GM12801 (cell line): ENCODE results near the gene YIPF6.

ENCODE experiments used
- TF ChIP-seq, protein P1 (sequence below): IDR thresholded peaks from one replicate; pipeline ENCODE4 v1.5.1; 2011; ENCODE audit warnings: control low read depth; ENCODE audit not compliant: insufficient read length; ENCODE audit errors: extremely low read depth

Gene YIPF6

DNA sequence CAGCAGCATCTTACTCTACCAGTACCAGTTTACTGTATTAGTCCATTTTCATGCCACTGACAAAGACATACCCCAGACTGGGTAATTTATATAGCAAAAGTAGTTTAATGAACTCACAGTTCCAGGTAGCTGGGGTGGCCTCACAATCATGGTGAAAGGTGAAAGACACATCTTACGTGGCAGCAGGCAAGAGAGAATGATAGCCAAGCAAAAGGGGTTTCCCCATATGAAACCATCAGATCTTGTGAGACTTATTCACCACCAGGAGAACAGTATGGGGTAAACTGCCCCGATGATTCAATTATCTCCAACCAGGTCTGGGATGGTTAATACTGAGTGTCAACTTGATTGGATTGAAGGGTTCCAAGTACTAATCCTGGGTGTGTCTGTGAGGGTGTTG lies 69.3 kb downstream of the YIPF6 start:
- TF ChIP-seq, protein P1, sequence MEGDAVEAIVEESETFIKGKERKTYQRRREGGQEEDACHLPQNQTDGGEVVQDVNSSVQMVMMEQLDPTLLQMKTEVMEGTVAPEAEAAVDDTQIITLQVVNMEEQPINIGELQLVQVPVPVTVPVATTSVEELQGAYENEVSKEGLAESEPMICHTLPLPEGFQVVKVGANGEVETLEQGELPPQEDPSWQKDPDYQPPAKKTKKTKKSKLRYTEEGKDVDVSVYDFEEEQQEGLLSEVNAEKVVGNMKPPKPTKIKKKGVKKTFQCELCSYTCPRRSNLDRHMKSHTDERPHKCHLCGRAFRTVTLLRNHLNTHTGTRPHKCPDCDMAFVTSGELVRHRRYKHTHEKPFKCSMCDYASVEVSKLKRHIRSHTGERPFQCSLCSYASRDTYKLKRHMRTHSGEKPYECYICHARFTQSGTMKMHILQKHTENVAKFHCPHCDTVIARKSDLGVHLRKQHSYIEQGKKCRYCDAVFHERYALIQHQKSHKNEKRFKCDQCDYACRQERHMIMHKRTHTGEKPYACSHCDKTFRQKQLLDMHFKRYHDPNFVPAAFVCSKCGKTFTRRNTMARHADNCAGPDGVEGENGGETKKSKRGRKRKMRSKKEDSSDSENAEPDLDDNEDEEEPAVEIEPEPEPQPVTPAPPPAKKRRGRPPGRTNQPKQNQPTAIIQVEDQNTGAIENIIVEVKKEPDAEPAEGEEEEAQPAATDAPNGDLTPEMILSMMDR: no peak

DNA sequence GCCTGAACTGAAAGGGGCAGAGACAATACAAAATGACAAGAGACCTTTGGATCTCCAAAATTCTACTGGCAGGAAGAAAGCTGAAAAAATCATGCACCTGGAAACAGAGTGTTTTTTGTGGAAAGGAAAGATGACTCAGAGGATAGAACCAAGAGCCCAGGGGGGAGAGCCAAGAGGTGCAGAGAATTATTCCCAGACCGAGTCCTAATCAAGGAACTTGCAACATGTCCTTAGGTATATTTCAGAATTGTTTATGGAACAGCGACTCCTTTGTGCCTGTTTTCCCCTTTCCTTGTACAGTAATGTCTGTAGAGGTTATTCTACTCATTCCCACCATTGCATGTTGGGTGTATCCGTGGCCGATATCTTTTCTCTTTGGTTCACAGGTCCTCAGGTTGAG lies 71.7 kb downstream of the YIPF6 start:
- TF ChIP-seq, protein P1: no peak

DNA sequence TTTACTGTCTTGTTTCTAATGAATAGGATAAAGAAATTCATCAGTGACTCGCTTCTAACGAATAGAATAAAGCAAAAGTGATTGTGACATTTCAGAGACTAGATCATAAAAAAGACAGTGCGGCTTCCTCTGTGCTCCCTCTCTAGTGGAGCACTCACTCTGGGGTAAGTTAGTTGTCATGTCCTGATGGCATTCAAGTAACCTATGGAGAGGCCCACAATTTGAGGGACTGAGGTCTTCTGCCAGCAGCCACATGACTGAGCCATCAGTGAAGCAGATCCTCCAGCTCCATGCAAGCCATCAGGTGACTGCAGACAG lies 72.4 kb downstream of the YIPF6 start:
- TF ChIP-seq, protein P1: no peak

DNA sequence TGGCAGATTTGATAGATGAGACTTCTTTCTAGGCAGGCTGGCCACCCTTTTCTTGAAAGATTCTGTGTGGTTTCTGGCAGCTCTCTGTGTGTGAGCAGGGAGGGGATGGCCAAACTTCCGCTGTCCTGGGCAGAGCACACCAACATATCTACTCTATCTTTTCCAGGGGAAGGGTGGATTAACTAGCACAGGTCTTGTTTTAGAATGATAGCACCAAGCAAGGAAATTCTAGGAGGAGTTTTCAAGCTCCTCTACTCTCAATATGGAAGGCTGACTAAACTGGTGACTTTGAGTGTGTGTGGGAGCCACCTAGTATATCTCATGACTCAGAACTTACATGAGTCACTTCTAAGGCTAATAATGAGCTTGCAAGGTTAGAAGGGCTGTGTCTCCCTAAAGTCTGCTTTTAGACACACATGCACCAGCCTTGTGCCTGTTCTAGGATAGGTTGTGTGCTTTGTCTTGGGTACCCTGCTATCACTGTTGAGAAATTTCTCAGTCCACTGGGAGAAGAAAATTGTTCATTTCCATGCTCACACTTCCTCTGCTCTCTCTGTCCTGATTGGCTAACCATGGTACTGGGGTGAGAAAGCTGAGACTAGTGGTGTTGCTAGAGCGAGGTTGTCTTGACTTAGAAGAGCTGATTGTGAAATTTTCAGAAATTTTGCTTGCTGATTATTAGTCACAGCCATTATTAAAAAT lies 72.9 kb downstream of the YIPF6 start:
- TF ChIP-seq, protein P1: no peak

DNA sequence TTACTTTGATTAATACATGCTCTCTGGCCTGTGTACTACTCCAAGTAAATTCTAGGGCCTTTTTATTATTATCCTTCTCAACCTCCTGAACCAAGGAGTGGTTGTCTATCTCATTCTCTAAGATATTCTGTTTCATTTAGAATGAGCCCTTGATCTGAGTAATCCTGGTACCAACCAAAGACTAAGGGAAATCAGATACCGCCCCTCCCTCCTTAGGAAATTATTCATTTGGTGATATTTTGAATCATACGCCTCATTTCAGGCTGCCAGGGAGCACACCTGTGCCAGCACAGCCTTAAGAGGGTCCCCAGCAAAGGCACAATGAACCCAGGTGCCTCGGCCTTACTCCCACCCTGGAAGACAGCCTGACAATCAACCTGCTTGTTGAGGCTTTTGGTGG lies 75.4 kb downstream of the YIPF6 start:
- TF ChIP-seq, protein P1: no peak

DNA sequence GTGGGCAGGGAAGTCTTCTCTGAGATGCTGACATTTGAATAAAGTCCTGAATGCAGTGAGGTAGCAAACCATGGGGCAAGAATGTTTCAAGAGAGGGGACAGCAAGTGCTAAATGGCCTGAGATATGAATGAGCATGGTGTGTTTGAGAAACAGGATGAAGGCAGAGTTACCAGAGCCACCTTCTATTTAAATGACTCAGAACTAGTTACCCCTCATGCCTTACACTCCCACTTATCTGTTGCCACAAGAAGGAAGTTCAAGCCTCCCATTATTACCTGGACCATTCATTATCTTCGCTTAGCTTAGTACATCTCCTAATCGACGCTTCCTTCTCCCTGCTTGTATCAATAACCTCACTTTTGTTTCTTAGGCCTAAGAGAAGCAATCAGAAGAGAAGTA lies 81.0 kb downstream of the YIPF6 start:
- TF ChIP-seq, protein P1: no peak

DNA sequence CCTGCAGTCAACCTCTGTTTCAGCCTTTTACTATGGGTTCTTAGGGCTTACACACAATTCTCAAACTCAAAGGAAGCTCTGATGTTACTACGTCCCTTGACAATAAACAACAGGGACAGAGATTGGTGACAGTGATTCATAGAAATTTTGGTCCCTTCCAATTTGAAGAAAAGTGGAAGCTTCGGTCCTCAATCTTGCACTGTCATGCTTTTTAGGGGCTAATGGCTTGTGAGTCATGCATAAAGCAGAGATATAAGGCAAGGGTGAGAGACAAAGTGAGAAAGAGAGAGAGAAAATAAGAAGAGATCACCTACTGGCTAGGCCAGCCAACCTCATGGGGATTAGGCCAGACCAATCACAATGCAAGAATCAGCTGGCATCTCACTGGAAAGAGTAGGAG lies 85.4 kb downstream of the YIPF6 start:
- TF ChIP-seq, protein P1: no peak
